SJSA1 (cell line): ENCODE results near the gene SSX5. TPM values are rescaled to one million over a fixed set of nuclear protein-coding genes. Genes with fewer than 3 reads are reported as not detected.

ENCODE experiments used
- total RNA-seq: library from RNA; depleted of rRNA; stranded (reverse); fragments of >200 nt; shearing (Covaris generic); gene quantifications from 2 replicates; pipeline ENCODE4 v1.2.3, GENCODE V29; 2014; rRNA removed

Gene SSX5
- total RNA-seq, 1 experiment from 2014 or later: not detected

Other genes starting within 250 kb of the SSX5 start
- 3.4 and 3.9 TPM in 2 replicates for gene ZNF182, start 192.8 kb downstream of the SSX5 start, total RNA-seq
- gene SPACA5, start 189.8 kb downstream of the SSX5 start, total RNA-seq: not detected in 2 replicates
- 0.47 and 0.58 TPM in 2 replicates for gene ZNF630, start 125.2 kb downstream of the SSX5 start, total RNA-seq
- not detected in 2 replicates for gene SPACA5B, start 66.2 kb downstream of the SSX5 start, total RNA-seq
- gene SSX1, start 58.6 kb upstream of the SSX5 start, total RNA-seq: 1.4 TPM in 1 of 2 replicates, not detected in the other
- gene SSX3, start 159.9 kb upstream of the SSX5 start, total RNA-seq: not detected in 2 replicates
- 0.11 TPM in 1 of 2 replicates, not detected in the other for gene SSX4, start 186.7 kb upstream of the SSX5 start, total RNA-seq
- gene SSX4B, start 215.2 kb upstream of the SSX5 start, total RNA-seq: 0.11 TPM in 1 of 2 replicates, not detected in the other